ENCODE results near the gene ARID3A.

DNA sequence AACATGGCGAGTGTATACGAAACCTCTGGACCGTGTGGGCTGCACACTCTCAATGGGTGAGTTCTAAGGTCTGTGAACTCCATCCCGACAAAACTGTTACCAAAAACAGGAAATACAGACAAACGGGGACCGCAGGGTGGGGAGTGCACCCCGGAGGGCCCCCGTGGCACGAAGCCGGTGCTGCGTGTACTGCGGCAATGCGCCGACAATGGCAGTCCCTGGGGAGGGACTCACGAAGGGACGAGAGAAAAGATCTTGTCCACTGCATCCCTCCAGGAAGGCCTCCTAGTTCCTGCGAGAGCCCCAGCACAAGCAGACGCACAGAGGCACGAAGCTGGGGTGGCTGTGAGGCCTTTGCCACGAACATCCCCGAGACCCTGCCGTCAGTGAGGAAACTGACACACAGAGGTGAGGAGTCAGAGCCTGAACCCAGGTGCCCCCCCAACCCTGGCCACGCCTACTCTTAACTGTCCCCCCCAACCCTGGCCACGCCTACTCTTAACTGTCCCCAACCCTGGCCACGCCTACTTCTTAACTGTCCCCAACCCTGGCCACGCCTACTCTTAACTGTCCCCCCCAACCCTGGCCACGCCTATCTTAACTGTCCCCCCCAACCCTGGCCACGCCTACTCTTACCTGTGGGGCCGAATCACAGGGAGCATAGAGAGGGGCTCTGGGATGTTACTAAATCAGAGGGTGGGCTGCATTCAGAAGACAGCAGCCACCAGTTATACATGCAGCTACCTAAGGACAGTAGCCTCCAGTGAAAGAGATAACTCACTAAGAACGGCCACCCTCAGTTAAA is 37.1 kb upstream of the ARID3A start:
- TF ChIP-seq POLR2A (IDR thresholded peaks at IDR 0.05) (no peak), CTCF (IDR thresholded peaks at IDR 0.05) (no peak), POLR2AphosphoS5 (IDR thresholded peaks at IDR 0.05) (no peak), EP300 (IDR thresholded peaks at IDR 0.05) (no peak)

Data from sigmoid colon (tissue), 4 donors.